Measurements from ENCODE around the gene CLCA1. TPM values are rescaled to one million over a fixed set of nuclear protein-coding genes. Genes with fewer than 3 reads are reported as not detected.

The CLCA1 gene
- total and polyA plus RNA-seq, 8 donors = 0.05 to 0.44 (median 0.11) TPM; not detected in 5

DNA sequence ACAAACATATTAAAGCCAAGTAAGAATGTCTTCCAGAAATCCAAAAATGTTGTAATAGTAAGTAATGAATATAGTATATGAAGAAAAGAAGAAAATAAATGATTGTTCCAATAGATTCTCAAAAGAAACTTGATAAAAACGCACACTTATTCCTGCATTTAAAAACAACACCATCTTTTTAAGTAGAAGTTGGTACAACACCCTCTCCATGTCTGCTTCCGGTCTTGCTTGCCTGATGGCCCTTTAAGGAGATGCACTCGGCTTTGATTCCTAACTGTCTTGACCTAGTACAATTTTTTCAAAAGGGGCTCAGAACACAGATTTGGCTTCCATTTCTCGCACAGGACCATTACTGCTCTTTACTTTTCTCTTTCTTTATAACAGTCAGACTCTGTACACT lies 9.0 kb downstream of the CLCA1 start:
- intact Hi-C loops (cut with DNase I) = no loop called here
- TF ChIP-seq, protein P1, sequence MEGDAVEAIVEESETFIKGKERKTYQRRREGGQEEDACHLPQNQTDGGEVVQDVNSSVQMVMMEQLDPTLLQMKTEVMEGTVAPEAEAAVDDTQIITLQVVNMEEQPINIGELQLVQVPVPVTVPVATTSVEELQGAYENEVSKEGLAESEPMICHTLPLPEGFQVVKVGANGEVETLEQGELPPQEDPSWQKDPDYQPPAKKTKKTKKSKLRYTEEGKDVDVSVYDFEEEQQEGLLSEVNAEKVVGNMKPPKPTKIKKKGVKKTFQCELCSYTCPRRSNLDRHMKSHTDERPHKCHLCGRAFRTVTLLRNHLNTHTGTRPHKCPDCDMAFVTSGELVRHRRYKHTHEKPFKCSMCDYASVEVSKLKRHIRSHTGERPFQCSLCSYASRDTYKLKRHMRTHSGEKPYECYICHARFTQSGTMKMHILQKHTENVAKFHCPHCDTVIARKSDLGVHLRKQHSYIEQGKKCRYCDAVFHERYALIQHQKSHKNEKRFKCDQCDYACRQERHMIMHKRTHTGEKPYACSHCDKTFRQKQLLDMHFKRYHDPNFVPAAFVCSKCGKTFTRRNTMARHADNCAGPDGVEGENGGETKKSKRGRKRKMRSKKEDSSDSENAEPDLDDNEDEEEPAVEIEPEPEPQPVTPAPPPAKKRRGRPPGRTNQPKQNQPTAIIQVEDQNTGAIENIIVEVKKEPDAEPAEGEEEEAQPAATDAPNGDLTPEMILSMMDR (IDR thresholded peaks at IDR 0.05) = no peak
- H3K27me3 ChIP-seq = no peaks in the 10 kb centered on the region
- no peak overlapping the region for H3K27ac ChIP-seq
- ATAC-seq = no peak
- H3K4me1 ChIP-seq = no peaks in the 10 kb centered on the region
- H3K36me3 ChIP-seq = no peaks in the 10 kb centered on the region
- FAIRE-seq = no peak
- no peaks in the 10 kb centered on the region for H3K9me3 ChIP-seq
- no peak for DNase-seq
- no peak overlapping the region for H3K4me3 ChIP-seq
- WGBS, 2 donors = 76 to 80% methylated on average over 4 of the region's 4 CpGs

DNA sequence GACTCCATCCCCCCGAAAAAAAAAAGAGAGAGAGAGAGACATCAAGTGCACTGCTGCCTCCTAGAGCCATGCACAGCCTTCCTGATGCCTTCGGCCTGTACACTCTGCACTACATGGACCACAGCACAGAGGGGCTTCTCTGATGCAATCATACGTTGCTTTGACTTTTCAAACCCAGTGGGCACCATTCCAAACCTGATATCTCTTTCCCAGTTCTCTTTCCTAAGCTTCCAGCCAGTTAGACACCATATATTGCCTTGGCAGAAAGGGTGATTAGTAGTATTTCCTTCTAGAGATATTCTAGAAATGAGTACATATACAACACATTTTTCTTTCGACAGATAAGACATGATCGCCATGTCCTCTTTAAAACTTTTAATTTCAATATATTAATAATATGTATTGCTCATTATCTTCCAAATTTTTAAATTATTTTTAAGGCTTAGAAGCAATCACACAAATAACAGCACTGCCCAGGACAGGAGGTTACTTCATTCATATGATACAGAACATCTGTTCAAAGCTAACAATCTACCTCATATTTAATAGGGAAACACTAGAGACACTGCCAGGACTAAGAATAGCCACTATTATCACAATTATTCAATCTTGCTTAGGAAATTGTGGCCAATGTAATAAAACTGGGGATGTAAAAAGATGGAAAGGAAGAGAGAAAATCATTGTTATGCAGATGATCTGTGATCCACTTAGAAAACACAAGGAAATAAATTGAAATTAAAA lies 9.9 kb downstream of the CLCA1 start:
- H3K4me1 ChIP-seq = no peaks in the 10 kb centered on the region
- 66 to 68% methylated on average over 4 to 5 of the region's 5 CpGs for WGBS, 2 donors
- FAIRE-seq = no peak

GRCh38 chr1:86481966-86482365 lies 13.2 kb downstream of the CLCA1 start:
- 57 to 60% methylated on average over 4 of the region's 4 CpGs for WGBS, 2 donors

More for the DNA sequence above, 9.9 kb downstream of the CLCA1 start:
- no peak for ATAC-seq
- Histone ChIP-seq H3K9me3 (no peaks in the 10 kb centered on the region), H3K4me3 (no peak overlapping the region), H3K27me3 (no peaks in the 10 kb centered on the region), H3K36me3 (no peaks in the 10 kb centered on the region), H3K27ac (no peak overlapping the region)
- DNase-seq = no peak
- TF ChIP-seq, protein P1 (IDR thresholded peaks at IDR 0.05) = no peak
- intact Hi-C loops (cut with DNase I) = no loop called here

DNA sequence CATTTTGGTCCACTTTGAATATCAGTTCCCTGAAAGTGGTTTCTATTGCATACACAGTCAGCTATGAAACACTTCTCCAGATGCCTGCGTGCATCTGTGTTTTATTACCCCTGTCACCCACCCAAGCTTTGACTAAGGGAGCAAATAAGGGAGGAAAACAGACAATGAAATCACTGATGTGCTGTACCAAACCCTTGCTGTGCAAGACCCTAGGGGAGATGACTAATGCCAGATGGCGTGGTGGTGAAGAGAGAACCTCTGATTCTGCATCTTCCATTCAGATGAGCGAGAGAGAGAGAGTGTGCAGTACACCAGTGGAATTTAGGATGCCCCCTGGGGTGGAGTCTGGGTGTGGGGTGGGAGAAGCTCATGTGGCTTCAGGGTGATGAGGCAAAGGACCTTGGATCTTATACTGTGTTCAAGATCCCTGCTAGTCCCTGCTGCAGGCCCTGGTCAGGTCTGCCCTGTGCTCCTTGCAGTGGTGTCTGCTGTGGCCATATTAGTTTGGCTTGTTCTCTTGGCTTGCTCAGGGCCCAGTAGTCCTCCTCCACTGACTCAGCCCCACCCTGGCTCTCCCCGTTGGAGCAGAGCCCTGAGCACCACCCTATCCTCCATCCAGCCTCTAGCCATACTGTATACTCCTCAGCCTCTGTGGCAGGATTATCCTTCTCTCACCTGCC lies 18.5 kb downstream of the CLCA1 start:
- TF ChIP-seq, protein P1 (IDR thresholded peaks at IDR 0.05) = no peak
- intact Hi-C loops (cut with DNase I) = no loop called here
- WGBS, 2 donors = 65 to 86% methylated on average over 4 of the region's 4 CpGs
- Histone ChIP-seq H3K27ac (no peak overlapping the region), H3K4me3 (no peak overlapping the region), H3K27me3 (no peaks in the 10 kb centered on the region), H3K4me1 (no peaks in the 10 kb centered on the region), H3K36me3 (no peaks in the 10 kb centered on the region), H3K9me3 (no peaks in the 10 kb centered on the region)
- ATAC-seq = peak in 2 of 4 donors; percentile 39 to 75
- no peak for DNase-seq
- FAIRE-seq = no peak

More at GRCh38 chr1:86481966-86482365, 13.2 kb downstream of the CLCA1 start:
- FAIRE-seq = no peak
- no peaks in the 10 kb centered on the region for H3K27me3 ChIP-seq
- no peak overlapping the region for H3K4me3 ChIP-seq
- TF ChIP-seq, protein P1 (IDR thresholded peaks at IDR 0.05) = no peak
- no peak for ATAC-seq
- H3K9me3 ChIP-seq = no peaks in the 10 kb centered on the region
- no peaks in the 10 kb centered on the region for H3K36me3 ChIP-seq
- DNase-seq = no peak
- intact Hi-C loops (cut with DNase I) = no loop called here
- no peaks in the 10 kb centered on the region for H3K4me1 ChIP-seq
- H3K27ac ChIP-seq = no peak overlapping the region

GRCh38 chr1:86487811-86488141 lies 19.0 kb downstream of the CLCA1 start:
- Histone ChIP-seq H3K27ac (no peak overlapping the region), H3K4me3 (no peak overlapping the region), H3K9me3 (no peaks in the 10 kb centered on the region), H3K36me3 (no peaks in the 10 kb centered on the region), H3K4me1 (no peaks in the 10 kb centered on the region), H3K27me3 (no peaks in the 10 kb centered on the region)
- TF ChIP-seq, protein P1 (IDR thresholded peaks at IDR 0.05) = no peak
- no peak for DNase-seq
- no peak for FAIRE-seq
- 87 to 93% methylated on average over 4 of the region's 4 CpGs for WGBS, 2 donors
- peak in 1 of 4 donors; percentile 8 for ATAC-seq
- intact Hi-C loops (cut with DNase I) = no loop called here

Data from pancreas (tissue), 10 donors.